B cell (primary cell): Measurements from ENCODE around the gene TRIM25.

ENCODE experiments used
- EZH2 ChIP-seq: IDR thresholded peaks from 2 replicates; pipeline ENCODE4 v1.6.1; 2012; ENCODE audit warnings: borderline replicate concordance, low read depth, mild to moderate bottlenecking, moderate library complexity, low read length; ENCODE audit not compliant: insufficient read depth, poor library complexity, severe bottlenecking
- TF ChIP-seq, protein P1 (sequence below): fragments of 200-600 bp; IDR thresholded peaks from one replicate; pipeline ENCODE4 v1.8.0; 2022; ENCODE audit warnings: antibody characterized with exemption, mild to moderate bottlenecking

DNA sequence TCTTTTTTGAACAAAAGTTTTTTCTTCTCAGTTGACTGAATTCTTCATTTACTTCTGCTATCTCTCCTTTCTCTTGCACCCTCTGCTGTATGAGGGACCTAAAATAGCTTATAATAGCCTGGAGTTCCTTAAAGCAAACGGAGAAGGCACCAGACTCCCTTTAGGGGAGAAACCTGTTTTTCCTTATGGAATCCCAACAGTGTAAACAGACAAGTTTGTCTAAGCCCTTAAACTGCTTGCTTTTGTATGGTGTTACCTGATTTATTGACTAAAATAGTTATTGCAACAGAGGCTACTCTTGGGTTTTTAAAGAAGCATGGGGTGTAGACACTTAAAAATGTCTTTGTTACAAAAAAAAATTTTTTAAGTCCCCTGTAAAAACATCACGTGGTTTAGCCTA is 12.9 kb upstream of the TRIM25 start:
- TF ChIP-seq, protein P1, sequence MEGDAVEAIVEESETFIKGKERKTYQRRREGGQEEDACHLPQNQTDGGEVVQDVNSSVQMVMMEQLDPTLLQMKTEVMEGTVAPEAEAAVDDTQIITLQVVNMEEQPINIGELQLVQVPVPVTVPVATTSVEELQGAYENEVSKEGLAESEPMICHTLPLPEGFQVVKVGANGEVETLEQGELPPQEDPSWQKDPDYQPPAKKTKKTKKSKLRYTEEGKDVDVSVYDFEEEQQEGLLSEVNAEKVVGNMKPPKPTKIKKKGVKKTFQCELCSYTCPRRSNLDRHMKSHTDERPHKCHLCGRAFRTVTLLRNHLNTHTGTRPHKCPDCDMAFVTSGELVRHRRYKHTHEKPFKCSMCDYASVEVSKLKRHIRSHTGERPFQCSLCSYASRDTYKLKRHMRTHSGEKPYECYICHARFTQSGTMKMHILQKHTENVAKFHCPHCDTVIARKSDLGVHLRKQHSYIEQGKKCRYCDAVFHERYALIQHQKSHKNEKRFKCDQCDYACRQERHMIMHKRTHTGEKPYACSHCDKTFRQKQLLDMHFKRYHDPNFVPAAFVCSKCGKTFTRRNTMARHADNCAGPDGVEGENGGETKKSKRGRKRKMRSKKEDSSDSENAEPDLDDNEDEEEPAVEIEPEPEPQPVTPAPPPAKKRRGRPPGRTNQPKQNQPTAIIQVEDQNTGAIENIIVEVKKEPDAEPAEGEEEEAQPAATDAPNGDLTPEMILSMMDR, result no peak
- TF ChIP-seq EZH2, result no peak
